Measurements from ENCODE around the gene ROCK2.

ROCK2 gene

GRCh38 chr2:11321847-11322246 lies 22.6 kb downstream of the ROCK2 start:
- no peak for TF ChIP-seq POLR2AphosphoS5 (IDR thresholded peaks at IDR 0.05; ENCODE audit: low read depth, low read length)
- no peak for TF ChIP-seq FOXP2 (optimal IDR thresholded peaks at IDR 0.05; ENCODE audit: borderline replicate concordance, extremely low read depth, extremely low read length, insufficient read depth)
- no peak for TF ChIP-seq TAF1 (IDR thresholded peaks at IDR 0.05; ENCODE audit: borderline replicate concordance, insufficient read depth, low read length)
- TF ChIP-seq REST (IDR thresholded peaks at IDR 0.05; ENCODE audit: insufficient read depth in 1 of 2, low read depth in 2 of 2, low read length in 2 of 2): no peak
- no peak for TF ChIP-seq SIN3A (IDR thresholded peaks at IDR 0.05; ENCODE audit: borderline replicate concordance, insufficient read depth, low read length)

GRCh38 chr2:11320698-11321492 lies 23.5 kb downstream of the ROCK2 start:
- no peak for TF ChIP-seq TAF1 (IDR thresholded peaks at IDR 0.05; ENCODE audit: borderline replicate concordance, insufficient read depth, low read length)
- no peak for TF ChIP-seq FOXP2 (optimal IDR thresholded peaks at IDR 0.05; ENCODE audit: borderline replicate concordance, extremely low read depth, extremely low read length, insufficient read depth)
- TF ChIP-seq REST (IDR thresholded peaks at IDR 0.05; ENCODE audit: insufficient read depth in 1 of 2, low read depth in 2 of 2, low read length in 2 of 2): no peak
- TF ChIP-seq POLR2AphosphoS5 (IDR thresholded peaks at IDR 0.05; ENCODE audit: low read depth, low read length): no peak
- TF ChIP-seq SIN3A (IDR thresholded peaks at IDR 0.05; ENCODE audit: borderline replicate concordance, insufficient read depth, low read length): no peak

GRCh38 chr2:11319939-11320338 lies 24.5 kb downstream of the ROCK2 start:
- TF ChIP-seq SIN3A (IDR thresholded peaks at IDR 0.05; ENCODE audit: borderline replicate concordance, insufficient read depth, low read length) (no peak), POLR2AphosphoS5 (IDR thresholded peaks at IDR 0.05; ENCODE audit: low read depth, low read length) (no peak), REST (IDR thresholded peaks at IDR 0.05; ENCODE audit: insufficient read depth in 1 of 2, low read depth in 2 of 2, low read length in 2 of 2) (no peak), FOXP2 (optimal IDR thresholded peaks at IDR 0.05; ENCODE audit: borderline replicate concordance, extremely low read depth, extremely low read length, insufficient read depth) (no peak), TAF1 (IDR thresholded peaks at IDR 0.05; ENCODE audit: borderline replicate concordance, insufficient read depth, low read length) (no peak)

GRCh38 chr2:11315074-11315705 lies 29.2 kb downstream of the ROCK2 start:
- no peak for TF ChIP-seq TAF1 (IDR thresholded peaks at IDR 0.05; ENCODE audit: borderline replicate concordance, insufficient read depth, low read length)
- no peak for TF ChIP-seq REST (IDR thresholded peaks at IDR 0.05; ENCODE audit: insufficient read depth in 1 of 2, low read depth in 2 of 2, low read length in 2 of 2)
- no peak for TF ChIP-seq POLR2AphosphoS5 (IDR thresholded peaks at IDR 0.05; ENCODE audit: low read depth, low read length)
- no peak for TF ChIP-seq FOXP2 (optimal IDR thresholded peaks at IDR 0.05; ENCODE audit: borderline replicate concordance, extremely low read depth, extremely low read length, insufficient read depth)
- TF ChIP-seq SIN3A (IDR thresholded peaks at IDR 0.05; ENCODE audit: borderline replicate concordance, insufficient read depth, low read length): no peak

All from PFSK-1 (cell line).